SU-DHL-6 (cell line): Measurements from ENCODE around the gene CUEDC1.

Experiments
- H2AFZ ChIP-seq: fragments of 200-600 bp; sonication (generic); 2 replicates; pipeline ENCODE4 v1.6.1; 2014; ENCODE audit warnings: low read depth, mild to moderate bottlenecking, moderate library complexity, mixed read lengths, antibody characterized with exemption, low read length; ENCODE audit not compliant: severe bottlenecking
- H3F3A ChIP-seq: fragments of 200-600 bp; shearing (Covaris generic); 2 replicates; pipeline ENCODE4 v1.6.0; 2016; ENCODE audit warnings: antibody characterized with exemption, mild to moderate bottlenecking; ENCODE audit not compliant: insufficient read depth
- H3K27ac ChIP-seq: fragments of 200-600 bp; sonication (generic); 2 replicates; pipeline ENCODE4 v1.5.1; 2016; ENCODE audit warnings: low read depth, mild to moderate bottlenecking, low read length, moderate library complexity, mixed read lengths
- H3K27me3 ChIP-seq: fragments of 200-600 bp; sonication (generic), shearing (Covaris generic); 2 replicates; pipeline ENCODE4 v1.6.0; 2014; ENCODE audit warnings: mild to moderate bottlenecking, low read length
- H3K36me3 ChIP-seq: fragments of 200-600 bp; sonication (generic); 2 replicates; pipeline ENCODE4 v1.6.1; 2014; ENCODE audit warnings: mild to moderate bottlenecking, low read length, mixed read lengths
- H3K4me2 ChIP-seq: fragments of 300-600, 200-600 bp; shearing (Covaris generic), sonication (generic); 2 replicates; pipeline ENCODE4 v1.6.0; 2014; ENCODE audit warnings: low read length, low read depth, mild to moderate bottlenecking; ENCODE audit not compliant: poor library complexity, severe bottlenecking
- H3K4me3 ChIP-seq: fragments of 200-600 bp; sonication (generic); 2 replicates; pipeline ENCODE4 v1.5.1; 2014; ENCODE audit warnings: antibody characterized with exemption, low read length, mild to moderate bottlenecking, mixed read lengths; ENCODE audit not compliant: insufficient read depth, poor library complexity, severe bottlenecking
- H3K79me2 ChIP-seq: fragments of 200-600 bp; sonication (generic); 2 replicates; pipeline ENCODE4 v1.6.1; 2014; ENCODE audit warnings: mild to moderate bottlenecking, low read length, moderate library complexity; ENCODE audit not compliant: insufficient read depth
- H3K9ac ChIP-seq: fragments of 200-600 bp; sonication (generic); 2 replicates; pipeline ENCODE4 v1.7.0; 2014; ENCODE audit warnings: mild to moderate bottlenecking, low read length
- H3K9me2 ChIP-seq: fragments of 200-600 bp; sonication (generic); replicated peaks from 2 replicates; pipeline ENCODE4 v1.6.1; 2014; ENCODE audit warnings: low read length; ENCODE audit not compliant: insufficient read depth
- H3K9me3 ChIP-seq: fragments of 200-600 bp; sonication (generic); 2 replicates; pipeline ENCODE4 v1.6.1; 2014; ENCODE audit warnings: low read length, mixed read lengths; ENCODE audit not compliant: insufficient read depth
- H4K20me1 ChIP-seq: fragments of 200-600 bp; sonication (generic); 2 replicates; pipeline ENCODE4 v1.6.1; 2014; ENCODE audit warnings: low read depth, mild to moderate bottlenecking, antibody characterized with exemption, low read length, moderate library complexity, mixed read lengths
- CTCF ChIP-seq: fragments of 200-600 bp; sonication (generic); IDR thresholded peaks from one replicate; pipeline ENCODE4 v1.5.1; 2017; ENCODE audit warnings: antibody characterized with exemption, mild to moderate bottlenecking, low read length, moderate library complexity; ENCODE audit not compliant: insufficient read depth, poor library complexity, severe bottlenecking
- EZH2phosphoT487 ChIP-seq: fragments of 200-600 bp; sonication (generic), shearing (Covaris generic); conservative IDR thresholded peaks from 2 replicates; pipeline ENCODE4 v1.6.1; 2018; ENCODE audit warnings: mild to moderate bottlenecking, antibody characterized with exemption, low read length, moderate library complexity, mixed read lengths

The CUEDC1 gene

DNA sequence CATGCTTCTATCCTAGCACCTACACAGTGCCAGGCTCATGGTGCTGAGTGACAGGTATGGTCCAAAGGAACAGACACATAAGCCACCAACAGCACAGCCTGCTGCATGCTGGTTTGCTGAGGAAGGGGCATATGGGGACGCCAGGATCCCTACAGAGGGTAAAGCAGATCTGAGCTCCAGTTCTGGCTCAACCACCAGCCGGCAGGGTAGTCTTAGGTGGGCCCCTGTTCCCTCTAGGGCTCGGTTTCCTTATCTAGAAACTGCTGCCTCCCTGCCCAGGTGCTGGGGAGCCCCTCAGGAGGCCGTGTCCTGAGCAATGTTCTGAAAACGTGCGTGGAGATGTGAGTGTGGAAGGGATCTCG lies 81.2 kb downstream of the CUEDC1 start:
- Histone ChIP-seq H4K20me1 (no peaks in the 10 kb centered on the region), H3K9me3 (no peaks in the 10 kb centered on the region), H3K4me2 (no peak overlapping the region), H3K27ac (no peak overlapping the region), H3K9ac (no peak overlapping the region), H2AFZ (no peak overlapping the region), H3K79me2 (no peaks in the 10 kb centered on the region), H3F3A (no peaks in the 10 kb centered on the region), H3K4me3 (no peak overlapping the region), H3K27me3 (no peaks in the 10 kb centered on the region), H3K9me2 (no peaks in the 10 kb centered on the region), H3K36me3 (no peaks in the 10 kb centered on the region)
- no peak for TF ChIP-seq CTCF
- no peak for TF ChIP-seq EZH2phosphoT487

DNA sequence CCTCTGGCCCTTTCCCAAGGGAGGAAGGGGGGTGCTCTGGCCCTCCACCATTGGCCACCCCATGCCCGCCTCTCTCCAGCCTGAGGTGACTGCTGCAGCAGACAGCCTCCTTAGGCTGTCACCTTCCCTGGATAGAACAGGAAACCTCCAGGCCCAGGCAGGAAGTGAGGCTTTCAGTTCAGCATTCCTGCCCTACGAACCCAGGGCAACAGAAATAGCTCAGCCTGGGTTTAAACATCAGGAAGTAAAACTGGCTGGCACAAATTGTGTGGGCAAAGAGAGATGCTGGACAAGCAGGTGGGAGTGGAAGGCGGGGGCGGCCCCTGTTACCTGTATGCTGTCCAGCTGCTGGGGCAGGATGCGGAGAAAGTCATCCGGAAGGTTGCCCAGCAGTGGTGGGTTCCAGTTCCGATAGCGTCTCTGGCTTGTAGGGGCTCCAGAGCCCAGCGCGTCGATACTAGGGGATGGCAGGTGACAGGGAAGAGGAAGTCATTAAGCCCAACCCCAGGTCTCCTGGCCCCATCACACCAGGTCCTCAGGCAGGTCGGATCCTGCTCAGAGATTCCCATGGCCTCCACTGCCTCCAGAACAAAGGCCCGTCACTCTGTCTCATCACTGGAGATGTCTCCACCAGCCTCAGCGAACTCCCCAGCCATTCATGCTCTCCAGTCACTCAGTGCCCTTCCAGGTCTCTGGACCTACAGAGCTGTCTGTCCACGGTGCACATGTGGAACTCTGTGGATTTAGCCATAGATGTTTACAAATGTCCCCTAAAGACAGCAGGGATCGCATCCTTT lies 81.8 kb downstream of the CUEDC1 start:
- no peak for TF ChIP-seq EZH2phosphoT487
- TF ChIP-seq CTCF, result no peak
- no peaks in the 10 kb centered on the region for H3K36me3 ChIP-seq
- H3K9ac ChIP-seq, result no peak overlapping the region
- no peaks in the 10 kb centered on the region for H4K20me1 ChIP-seq
- no peaks in the 10 kb centered on the region for H3K79me2 ChIP-seq
- H3K27me3 ChIP-seq, result no peaks in the 10 kb centered on the region
- no peaks in the 10 kb centered on the region for H3F3A ChIP-seq
- no peaks in the 10 kb centered on the region for H3K9me2 ChIP-seq
- no peak overlapping the region for H3K27ac ChIP-seq
- H2AFZ ChIP-seq, result no peak overlapping the region
- no peak overlapping the region for H3K4me2 ChIP-seq
- H3K9me3 ChIP-seq, result no peaks in the 10 kb centered on the region
- H3K4me3 ChIP-seq, result no peak overlapping the region

GRCh38 chr17:57872536-57872935 lies 82.7 kb downstream of the CUEDC1 start:
- Histone ChIP-seq H3K4me3 (no peak overlapping the region), H3F3A (no peaks in the 10 kb centered on the region), H3K4me2 (no peak overlapping the region), H3K27me3 (no peaks in the 10 kb centered on the region), H2AFZ (no peak overlapping the region), H4K20me1 (no peaks in the 10 kb centered on the region), H3K9ac (no peak overlapping the region), H3K36me3 (no peaks in the 10 kb centered on the region), H3K27ac (no peak overlapping the region), H3K79me2 (no peaks in the 10 kb centered on the region), H3K9me2 (no peaks in the 10 kb centered on the region), H3K9me3 (no peaks in the 10 kb centered on the region)
- no peak for TF ChIP-seq CTCF
- no peak for TF ChIP-seq EZH2phosphoT487
